HepG2 (cell line): ENCODE data around the gene LEMD2. TPM values are rescaled to one million over a fixed set of nuclear protein-coding genes. Genes with fewer than 3 reads are reported as not detected.
A peak's percentile ranks its signal among the peaks of the same experiment; 100 is the strongest.

Experiments
- NONO ChIP-seq, 2 experiments: fragments of 450-650 bp in 1 of 2; sonication (generic) in 1 of 2; formaldehyde crosslinking in 1 of 2; IDR thresholded peaks in 1 of 2; conservative IDR thresholded peaks in 1 of 2; 2 replicates each; pipeline versions ENCODE4 v1.6.1 to v1.8.0; 2017 to 2022; ENCODE audit warnings: mild to moderate bottlenecking in 1 of 2, missing genetic modification reagents in 1 of 2, moderate library complexity in 1 of 2
- SALL1 ChIP-seq: sonication (generic); formaldehyde crosslinking; IDR thresholded peaks from 2 replicates; pipeline ENCODE4 v1.8.0; 2022; ENCODE audit warnings: mild to moderate bottlenecking, missing genetic modification reagents
- ZNF605 ChIP-seq: sonication (generic); formaldehyde crosslinking; IDR thresholded peaks from 2 replicates; pipeline ENCODE4 v1.8.0; 2022; ENCODE audit warnings: mild to moderate bottlenecking, missing genetic modification reagents
- polyA plus RNA-seq, 8 experiments: library from polyadenylated mRNA; depleted of rRNA in 3 of 8; stranded (reverse) in 7 of 8; unstranded in 1 of 8; fragments of >200 nt; fragmentation: Illumina TruSeq in 4 of 8; extraction: Trizol in 4 of 8; gene quantifications; 2 replicates each; pipeline versions ENCODE4 v1.2.1 to v1.2.3, GENCODE V29; 2011 to 2016; ENCODE audit warnings: low read depth in 4 of 8, missing spikeins in 1 of 8, mixed read lengths in 1 of 8; ENCODE audit not compliant: insufficient read depth in 1 of 8
- total RNA-seq, 5 experiments: library from RNA; depleted of rRNA; stranded (reverse); fragments of >200 nt; fragmentation: Illumina TruSeq; extraction: Trizol; gene quantifications; 2 replicates each; pipeline ENCODE4 v1.2.3, GENCODE V29; 2016; ENCODE audit warnings: low read depth in 1 of 5
- TF ChIP-seq, protein P1 (sequence below), 2 experiments: sonication (generic) in 1 of 2; formaldehyde crosslinking in 1 of 2; IDR thresholded peaks; 2 replicates each; pipeline versions ENCODE4 v1.5.1 to v1.6.1; 2011 to 2020; ENCODE audit warnings: borderline replicate concordance in 1 of 2, low read depth in 1 of 2, low read length in 1 of 2, mild to moderate bottlenecking in 1 of 2, missing genetic modification reagents in 1 of 2, moderate library complexity in 1 of 2
- TF ChIP-seq, protein P2 (sequence below): sonication (generic); formaldehyde crosslinking; IDR thresholded peaks from 2 replicates; pipeline ENCODE4 v1.4.0; 2020; ENCODE audit warnings: mild to moderate bottlenecking, missing genetic modification reagents, borderline replicate concordance
- TF ChIP-seq, protein P3 (sequence below), 2 experiments: fragments of 450-650 bp in 1 of 2; sonication (generic) in 1 of 2; formaldehyde crosslinking; IDR thresholded peaks; 2 replicates each; pipeline versions ENCODE4 v1.5.0 to v1.8.0; 2020 to 2022; ENCODE audit warnings: mild to moderate bottlenecking in 1 of 2, missing genetic modification reagents in 1 of 2
- TF ChIP-seq, protein P4 (sequence below): sonication (generic); formaldehyde crosslinking; IDR thresholded peaks from 2 replicates; pipeline ENCODE4 v1.5.0; 2020; ENCODE audit warnings: missing genetic modification reagents
- TF ChIP-seq, protein P5 (sequence below): sonication (generic); formaldehyde crosslinking; IDR thresholded peaks from 2 replicates; pipeline ENCODE4 v1.4.0; 2020; ENCODE audit warnings: missing genetic modification reagents, borderline replicate concordance
- TF ChIP-seq, protein P6 (sequence below): sonication (generic); formaldehyde crosslinking; IDR thresholded peaks from 2 replicates; pipeline ENCODE4 v1.4.0; 2020; ENCODE audit warnings: missing genetic modification reagents, borderline replicate concordance
- TF ChIP-seq, protein P7 (sequence below): sonication (generic); formaldehyde crosslinking; IDR thresholded peaks from 2 replicates; pipeline ENCODE4 v1.5.0; 2020; ENCODE audit warnings: missing genetic modification reagents, mild to moderate bottlenecking, borderline replicate concordance

Gene LEMD2
- total and polyA plus RNA-seq, 2 of the 13 experiments (the other 11 are each of a cell fraction or from before 2014, with no cell fraction given), result 45.2 to 62.9 TPM

DNA sequence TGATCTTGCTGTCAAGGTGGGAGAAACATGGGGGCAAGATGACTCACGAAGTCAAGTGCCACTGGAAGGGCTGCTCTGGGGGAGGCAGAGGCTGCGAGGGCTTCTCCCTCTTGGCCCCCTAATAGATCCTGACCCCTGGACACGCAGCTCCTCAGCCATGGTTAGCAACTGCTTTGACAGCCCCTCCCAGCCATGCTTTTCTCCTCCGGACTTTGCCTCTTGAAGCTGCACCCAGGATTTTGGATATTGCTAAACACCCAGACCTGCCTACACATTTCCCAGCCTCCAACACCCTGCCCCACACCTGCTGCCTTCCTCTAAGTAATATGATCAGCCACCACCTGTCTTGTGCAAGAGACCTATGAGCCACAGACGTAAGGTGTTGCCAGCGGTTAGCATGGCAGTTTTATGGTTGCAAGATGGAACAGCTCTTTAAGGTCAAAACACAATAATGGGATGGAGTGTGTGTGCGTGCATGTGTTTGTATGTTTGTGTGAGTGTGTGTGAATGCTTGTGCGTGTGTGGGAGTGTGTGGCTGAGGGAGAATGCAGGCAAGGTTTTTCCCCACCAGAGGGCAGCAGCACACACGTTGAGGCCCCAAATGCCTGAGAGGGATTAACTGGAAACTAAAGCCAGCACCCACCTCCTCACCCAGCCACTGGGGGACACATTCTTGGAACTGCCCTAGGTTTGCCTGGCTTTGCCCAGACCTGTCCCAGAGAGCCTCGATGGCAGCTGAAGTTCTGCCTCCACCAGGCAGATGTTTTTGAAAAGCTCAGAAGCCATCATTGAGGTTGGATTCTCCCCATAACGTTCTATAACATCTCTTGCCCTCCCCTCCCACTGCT lies 44.7 kb downstream of the LEMD2 start (continued):
- TF ChIP-seq, protein P1, sequence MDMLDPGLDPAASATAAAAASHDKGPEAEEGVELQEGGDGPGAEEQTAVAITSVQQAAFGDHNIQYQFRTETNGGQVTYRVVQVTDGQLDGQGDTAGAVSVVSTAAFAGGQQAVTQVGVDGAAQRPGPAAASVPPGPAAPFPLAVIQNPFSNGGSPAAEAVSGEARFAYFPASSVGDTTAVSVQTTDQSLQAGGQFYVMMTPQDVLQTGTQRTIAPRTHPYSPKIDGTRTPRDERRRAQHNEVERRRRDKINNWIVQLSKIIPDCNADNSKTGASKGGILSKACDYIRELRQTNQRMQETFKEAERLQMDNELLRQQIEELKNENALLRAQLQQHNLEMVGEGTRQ (IDR thresholded peaks at IDR 0.05; ENCODE audit: low read depth, low read length), result no peak
- TF ChIP-seq, protein P1 (CRISPR knock-in tag; IDR thresholded peaks at IDR 0.05; ENCODE audit: borderline replicate concordance), result no peak
- no peak for TF ChIP-seq ZNF605 (CRISPR knock-in tag)
- TF ChIP-seq SALL1, result peak; percentile 36; the same call in 1 of the 2 replicates
- TF ChIP-seq, protein P2, sequence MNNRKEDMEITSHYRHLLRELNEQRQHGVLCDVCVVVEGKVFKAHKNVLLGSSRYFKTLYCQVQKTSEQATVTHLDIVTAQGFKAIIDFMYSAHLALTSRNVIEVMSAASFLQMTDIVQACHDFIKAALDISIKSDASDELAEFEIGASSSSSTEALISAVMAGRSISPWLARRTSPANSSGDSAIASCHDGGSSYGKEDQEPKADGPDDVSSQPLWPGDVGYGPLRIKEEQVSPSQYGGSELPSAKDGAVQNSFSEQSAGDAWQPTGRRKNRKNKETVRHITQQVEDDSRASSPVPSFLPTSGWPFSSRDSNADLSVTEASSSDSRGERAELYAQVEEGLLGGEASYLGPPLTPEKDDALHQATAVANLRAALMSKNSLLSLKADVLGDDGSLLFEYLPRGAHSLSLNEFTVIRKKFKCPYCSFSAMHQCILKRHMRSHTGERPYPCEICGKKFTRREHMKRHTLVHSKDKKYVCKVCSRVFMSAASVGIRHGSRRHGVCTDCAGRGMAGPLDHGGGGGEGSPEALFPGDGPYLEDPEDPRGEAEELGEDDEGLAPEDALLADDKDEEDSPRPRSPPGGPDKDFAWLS (CRISPR knock-in tag), result no peak
- TF ChIP-seq, protein P3, sequence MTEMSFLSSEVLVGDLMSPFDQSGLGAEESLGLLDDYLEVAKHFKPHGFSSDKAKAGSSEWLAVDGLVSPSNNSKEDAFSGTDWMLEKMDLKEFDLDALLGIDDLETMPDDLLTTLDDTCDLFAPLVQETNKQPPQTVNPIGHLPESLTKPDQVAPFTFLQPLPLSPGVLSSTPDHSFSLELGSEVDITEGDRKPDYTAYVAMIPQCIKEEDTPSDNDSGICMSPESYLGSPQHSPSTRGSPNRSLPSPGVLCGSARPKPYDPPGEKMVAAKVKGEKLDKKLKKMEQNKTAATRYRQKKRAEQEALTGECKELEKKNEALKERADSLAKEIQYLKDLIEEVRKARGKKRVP (CRISPR knock-in tag; IDR thresholded peaks at IDR 0.05), result no peak
- TF ChIP-seq, protein P4, sequence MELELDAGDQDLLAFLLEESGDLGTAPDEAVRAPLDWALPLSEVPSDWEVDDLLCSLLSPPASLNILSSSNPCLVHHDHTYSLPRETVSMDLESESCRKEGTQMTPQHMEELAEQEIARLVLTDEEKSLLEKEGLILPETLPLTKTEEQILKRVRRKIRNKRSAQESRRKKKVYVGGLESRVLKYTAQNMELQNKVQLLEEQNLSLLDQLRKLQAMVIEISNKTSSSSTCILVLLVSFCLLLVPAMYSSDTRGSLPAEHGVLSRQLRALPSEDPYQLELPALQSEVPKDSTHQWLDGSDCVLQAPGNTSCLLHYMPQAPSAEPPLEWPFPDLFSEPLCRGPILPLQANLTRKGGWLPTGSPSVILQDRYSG (CRISPR knock-in tag), result no peak
- no peak for TF ChIP-seq NONO (IDR thresholded peaks at IDR 0.05)
- no peak for TF ChIP-seq NONO (CRISPR knock-in tag; conservative IDR thresholded peaks at IDR 0.05)
- TF ChIP-seq, protein P5, sequence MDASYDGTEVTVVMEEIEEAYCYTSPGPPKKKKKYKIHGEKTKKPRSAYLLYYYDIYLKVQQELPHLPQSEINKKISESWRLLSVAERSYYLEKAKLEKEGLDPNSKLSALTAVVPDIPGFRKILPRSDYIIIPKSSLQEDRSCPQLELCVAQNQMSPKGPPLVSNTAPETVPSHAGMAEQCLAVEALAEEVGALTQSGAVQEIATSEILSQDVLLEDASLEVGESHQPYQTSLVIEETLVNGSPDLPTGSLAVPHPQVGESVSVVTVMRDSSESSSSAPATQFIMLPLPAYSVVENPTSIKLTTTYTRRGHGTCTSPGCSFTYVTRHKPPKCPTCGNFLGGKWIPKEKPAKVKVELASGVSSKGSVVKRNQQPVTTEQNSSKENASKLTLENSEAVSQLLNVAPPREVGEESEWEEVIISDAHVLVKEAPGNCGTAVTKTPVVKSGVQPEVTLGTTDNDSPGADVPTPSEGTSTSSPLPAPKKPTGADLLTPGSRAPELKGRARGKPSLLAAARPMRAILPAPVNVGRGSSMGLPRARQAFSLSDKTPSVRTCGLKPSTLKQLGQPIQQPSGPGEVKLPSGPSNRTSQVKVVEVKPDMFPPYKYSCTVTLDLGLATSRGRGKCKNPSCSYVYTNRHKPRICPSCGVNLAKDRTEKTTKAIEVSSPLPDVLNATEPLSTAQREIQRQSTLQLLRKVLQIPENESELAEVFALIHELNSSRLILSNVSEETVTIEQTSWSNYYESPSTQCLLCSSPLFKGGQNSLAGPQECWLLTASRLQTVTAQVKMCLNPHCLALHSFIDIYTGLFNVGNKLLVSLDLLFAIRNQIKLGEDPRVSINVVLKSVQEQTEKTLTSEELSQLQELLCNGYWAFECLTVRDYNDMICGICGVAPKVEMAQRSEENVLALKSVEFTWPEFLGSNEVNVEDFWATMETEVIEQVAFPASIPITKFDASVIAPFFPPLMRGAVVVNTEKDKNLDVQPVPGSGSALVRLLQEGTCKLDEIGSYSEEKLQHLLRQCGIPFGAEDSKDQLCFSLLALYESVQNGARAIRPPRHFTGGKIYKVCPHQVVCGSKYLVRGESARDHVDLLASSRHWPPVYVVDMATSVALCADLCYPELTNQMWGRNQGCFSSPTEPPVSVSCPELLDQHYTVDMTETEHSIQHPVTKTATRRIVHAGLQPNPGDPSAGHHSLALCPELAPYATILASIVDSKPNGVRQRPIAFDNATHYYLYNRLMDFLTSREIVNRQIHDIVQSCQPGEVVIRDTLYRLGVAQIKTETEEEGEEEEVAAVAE (CRISPR knock-in tag), result 0 out of 2 replicates have a peak, but pooled peaks have one; percentile 38
- TF ChIP-seq, protein P6, sequence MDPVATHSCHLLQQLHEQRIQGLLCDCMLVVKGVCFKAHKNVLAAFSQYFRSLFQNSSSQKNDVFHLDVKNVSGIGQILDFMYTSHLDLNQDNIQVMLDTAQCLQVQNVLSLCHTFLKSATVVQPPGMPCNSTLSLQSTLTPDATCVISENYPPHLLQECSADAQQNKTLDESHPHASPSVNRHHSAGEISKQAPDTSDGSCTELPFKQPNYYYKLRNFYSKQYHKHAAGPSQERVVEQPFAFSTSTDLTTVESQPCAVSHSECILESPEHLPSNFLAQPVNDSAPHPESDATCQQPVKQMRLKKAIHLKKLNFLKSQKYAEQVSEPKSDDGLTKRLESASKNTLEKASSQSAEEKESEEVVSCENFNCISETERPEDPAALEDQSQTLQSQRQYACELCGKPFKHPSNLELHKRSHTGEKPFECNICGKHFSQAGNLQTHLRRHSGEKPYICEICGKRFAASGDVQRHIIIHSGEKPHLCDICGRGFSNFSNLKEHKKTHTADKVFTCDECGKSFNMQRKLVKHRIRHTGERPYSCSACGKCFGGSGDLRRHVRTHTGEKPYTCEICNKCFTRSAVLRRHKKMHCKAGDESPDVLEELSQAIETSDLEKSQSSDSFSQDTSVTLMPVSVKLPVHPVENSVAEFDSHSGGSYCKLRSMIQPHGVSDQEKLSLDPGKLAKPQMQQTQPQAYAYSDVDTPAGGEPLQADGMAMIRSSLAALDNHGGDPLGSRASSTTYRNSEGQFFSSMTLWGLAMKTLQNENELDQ (CRISPR knock-in tag), result peak; percentile 74; the same call in 1 of the 2 replicates
- TF ChIP-seq, protein P7, sequence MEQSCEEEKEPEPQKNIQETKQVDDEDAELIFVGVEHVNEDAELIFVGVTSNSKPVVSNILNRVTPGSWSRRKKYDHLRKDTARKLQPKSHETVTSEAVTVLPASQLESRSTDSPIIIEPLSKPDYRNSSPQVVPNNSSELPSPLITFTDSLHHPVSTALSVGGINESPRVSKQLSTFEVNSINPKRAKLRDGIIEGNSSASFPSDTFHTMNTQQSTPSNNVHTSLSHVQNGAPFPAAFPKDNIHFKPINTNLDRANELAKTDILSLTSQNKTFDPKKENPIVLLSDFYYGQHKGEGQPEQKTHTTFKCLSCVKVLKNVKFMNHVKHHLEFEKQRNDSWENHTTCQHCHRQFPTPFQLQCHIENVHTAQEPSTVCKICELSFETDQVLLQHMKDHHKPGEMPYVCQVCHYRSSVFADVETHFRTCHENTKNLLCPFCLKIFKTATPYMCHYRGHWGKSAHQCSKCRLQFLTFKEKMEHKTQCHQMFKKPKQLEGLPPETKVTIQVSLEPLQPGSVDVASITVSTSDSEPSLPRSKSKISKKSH (CRISPR knock-in tag), result peak; percentile 42; the same call in 1 of the 2 replicates
